ENCODE data around the gene AK5.

Gene AK5

GRCh38 chr1:77313491-77313890 lies 31.7 kb downstream of the AK5 start:
- no peaks in the 10 kb centered on the region for H3K9me3 Mint-ChIP-seq
- no peak for DNase-seq (ENCODE audit: low spot score in 2 of 2)
- H3K4me3 Mint-ChIP-seq, result no peak overlapping the region
- ATAC-seq, result no peak
- no peaks in the 10 kb centered on the region for H3K36me3 Mint-ChIP-seq
- no peaks in the 10 kb centered on the region for H3K4me1 Mint-ChIP-seq
- no peak overlapping the region for H3K27ac Mint-ChIP-seq

- no peaks in the 10 kb centered on the region for H3K36me3 Mint-ChIP-seq
- ATAC-seq, result no peak
- H3K4me1 Mint-ChIP-seq, result no peaks in the 10 kb centered on the region
- no peak overlapping the region for H3K27ac Mint-ChIP-seq
- H3K4me3 Mint-ChIP-seq, result no peak overlapping the region
- no peak for DNase-seq (ENCODE audit: low spot score in 2 of 2)
- H3K9me3 Mint-ChIP-seq, result no peaks in the 10 kb centered on the region
Measured at GRCh38 chr1:77316006-77316405, 34.2 kb downstream of the AK5 start.

- Mint-ChIP-seq H3K27ac (no peak overlapping the region), H3K4me3 (no peak overlapping the region), H3K36me3 (no peaks in the 10 kb centered on the region), H3K4me1 (no peaks in the 10 kb centered on the region), H3K9me3 (no peaks in the 10 kb centered on the region)
- DNase-seq (ENCODE audit: low spot score in 2 of 2) (no peak), ATAC-seq (no peak)
Measured at GRCh38 chr1:77316966-77317365, 35.1 kb downstream of the AK5 start.

GRCh38 chr1:77319036-77319705 lies 37.4 kb downstream of the AK5 start:
- H3K27ac Mint-ChIP-seq, result no peak overlapping the region
- H3K36me3 Mint-ChIP-seq, result no peaks in the 10 kb centered on the region
- no peaks in the 10 kb centered on the region for H3K4me1 Mint-ChIP-seq
- ATAC-seq, result no peak
- H3K9me3 Mint-ChIP-seq, result no peaks in the 10 kb centered on the region
- DNase-seq (ENCODE audit: low spot score in 2 of 2), result no peak
- H3K4me3 Mint-ChIP-seq, result no peak overlapping the region

DNA sequence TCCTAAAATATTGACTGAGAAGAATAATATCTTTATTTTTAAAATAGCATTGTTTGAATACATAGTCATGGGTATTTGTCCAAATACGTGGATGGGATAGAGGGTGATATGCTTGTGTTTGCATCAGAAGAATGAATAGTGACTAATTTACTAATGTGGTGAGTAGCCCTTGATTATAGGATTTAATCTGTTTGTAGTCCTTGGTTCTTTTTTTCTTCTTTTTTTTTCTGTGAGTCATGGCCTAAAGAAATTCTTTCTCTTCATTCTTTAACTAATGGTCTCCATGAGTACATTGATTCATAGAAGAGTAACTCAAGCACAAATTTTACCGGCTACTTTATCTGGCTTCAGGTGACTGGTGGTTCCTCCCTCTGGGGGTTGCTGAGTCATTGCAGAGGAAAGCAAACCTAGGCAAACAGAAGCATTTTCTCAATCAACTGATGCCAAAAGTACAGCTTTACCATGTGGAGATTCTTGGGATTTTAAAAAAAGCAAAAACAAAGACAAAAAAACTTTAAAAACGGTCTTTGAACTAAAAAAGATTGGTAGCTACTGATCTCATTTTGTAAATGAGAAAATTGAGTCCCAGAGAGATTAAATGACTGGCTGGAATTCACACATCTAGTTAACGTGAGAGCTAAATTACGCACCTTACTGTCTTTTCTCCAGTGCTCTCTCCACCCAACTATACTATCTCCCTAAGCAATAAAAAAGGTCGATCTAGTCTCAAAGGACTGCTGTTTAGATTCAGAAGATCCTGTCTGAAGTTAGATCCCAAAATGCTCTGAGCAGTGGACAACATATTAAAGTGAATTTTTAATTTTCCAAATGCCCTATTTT lies 40.5 kb downstream of the AK5 start:
- no peaks in the 10 kb centered on the region for H3K36me3 Mint-ChIP-seq
- H3K4me3 Mint-ChIP-seq, result no peak overlapping the region
- H3K27ac Mint-ChIP-seq, result no peak overlapping the region
- ATAC-seq (no peak), DNase-seq (ENCODE audit: low spot score in 2 of 2) (no peak)
- H3K9me3 Mint-ChIP-seq, result no peaks in the 10 kb centered on the region
- no peaks in the 10 kb centered on the region for H3K4me1 Mint-ChIP-seq

- no peaks in the 10 kb centered on the region for H3K4me1 Mint-ChIP-seq
- no peak overlapping the region for H3K27ac Mint-ChIP-seq
- no peaks in the 10 kb centered on the region for H3K36me3 Mint-ChIP-seq
Measured at GRCh38 chr1:77333501-77333900, 51.7 kb downstream of the AK5 start.

DNA sequence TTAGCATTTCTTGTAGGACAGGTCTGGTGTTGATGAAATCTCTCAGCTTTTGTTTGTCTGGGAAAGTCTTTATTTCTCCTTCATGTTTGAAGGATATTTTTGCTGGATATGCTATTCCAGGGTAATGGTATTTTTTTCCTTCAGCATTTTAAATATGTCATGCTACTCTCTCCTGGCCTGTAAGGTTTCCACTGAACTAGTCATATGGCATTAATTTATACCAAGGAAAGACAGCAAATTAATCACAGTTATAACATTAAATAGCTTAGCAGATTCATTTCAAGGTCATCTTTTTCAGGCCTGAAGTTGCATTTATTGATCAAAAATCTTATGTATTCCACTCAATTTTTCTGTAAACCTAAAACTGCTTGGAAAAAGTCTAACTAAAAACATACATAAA lies 54.9 kb downstream of the AK5 start:
- no peak overlapping the region for H3K27ac Mint-ChIP-seq
- H3K4me3 Mint-ChIP-seq, result no peak overlapping the region
- peaks cover 3% of the 10 kb centered on the region for H3K9me3 Mint-ChIP-seq
- ATAC-seq (no peak), DNase-seq (ENCODE audit: low spot score in 2 of 2) (no peak)
- no peaks in the 10 kb centered on the region for H3K4me1 Mint-ChIP-seq
- no peaks in the 10 kb centered on the region for H3K36me3 Mint-ChIP-seq

More at GRCh38 chr1:77333501-77333900, 51.7 kb downstream of the AK5 start:
- no peak overlapping the region for H3K4me3 Mint-ChIP-seq
- DNase-seq (ENCODE audit: low spot score in 2 of 2) (no peak), ATAC-seq (no peak)
- peaks cover 3% of the 10 kb centered on the region for H3K9me3 Mint-ChIP-seq

- H3K36me3 Mint-ChIP-seq, result no peaks in the 10 kb centered on the region
- ATAC-seq (no peak), DNase-seq (ENCODE audit: low spot score in 2 of 2) (no peak)
- H3K4me3 Mint-ChIP-seq, result no peak overlapping the region
- no peaks in the 10 kb centered on the region for H3K4me1 Mint-ChIP-seq
- H3K27ac Mint-ChIP-seq, result no peak overlapping the region
- H3K9me3 Mint-ChIP-seq, result peaks cover 3% of the 10 kb centered on the region
Measured at GRCh38 chr1:77339326-77339725, 57.5 kb downstream of the AK5 start.

- DNase-seq (ENCODE audit: low spot score in 2 of 2), result no peak
- no peaks in the 10 kb centered on the region for H3K4me1 Mint-ChIP-seq
- no peaks in the 10 kb centered on the region for H3K36me3 Mint-ChIP-seq
- no peaks in the 10 kb centered on the region for H3K9me3 Mint-ChIP-seq
- H3K4me3 Mint-ChIP-seq, result no peak overlapping the region
- H3K27ac Mint-ChIP-seq, result no peak overlapping the region
- ATAC-seq, result no peak
Measured at GRCh38 chr1:77341195-77341594, 59.4 kb downstream of the AK5 start.

DNA sequence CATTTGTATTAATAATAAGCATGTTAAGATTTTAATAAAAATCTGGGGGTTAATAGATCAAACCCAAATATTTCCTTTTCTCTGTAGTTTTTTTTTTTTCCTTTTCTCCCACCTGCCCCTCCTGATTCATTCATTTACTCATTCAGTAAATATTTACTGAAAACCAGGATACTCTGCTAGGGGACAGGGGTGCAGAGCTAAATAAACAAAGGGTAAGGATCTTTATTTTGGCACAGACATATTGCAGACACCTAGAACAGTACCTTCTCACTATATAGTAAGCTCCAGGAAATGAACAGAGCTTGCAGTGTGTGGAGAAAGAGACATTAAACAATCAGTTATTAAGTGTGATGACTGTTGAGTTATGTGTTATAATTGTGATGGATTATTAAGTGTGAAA lies 60.9 kb downstream of the AK5 start:
- H3K9me3 Mint-ChIP-seq, result no peaks in the 10 kb centered on the region
- H3K4me1 Mint-ChIP-seq, result no peaks in the 10 kb centered on the region
- H3K4me3 Mint-ChIP-seq, result no peak overlapping the region
- H3K27ac Mint-ChIP-seq, result no peak overlapping the region
- ATAC-seq, result no peak
- no peaks in the 10 kb centered on the region for H3K36me3 Mint-ChIP-seq
- DNase-seq (ENCODE audit: low spot score in 2 of 2), result no peak

GRCh38 chr1:77347646-77348045 lies 65.8 kb downstream of the AK5 start:
- Mint-ChIP-seq H3K27ac (no peak overlapping the region), H3K4me3 (no peak overlapping the region), H3K9me3 (no peaks in the 10 kb centered on the region), H3K36me3 (no peaks in the 10 kb centered on the region), H3K4me1 (no peaks in the 10 kb centered on the region)
- DNase-seq (ENCODE audit: low spot score in 2 of 2) (no peak), ATAC-seq (peak; percentile 55)

DNA sequence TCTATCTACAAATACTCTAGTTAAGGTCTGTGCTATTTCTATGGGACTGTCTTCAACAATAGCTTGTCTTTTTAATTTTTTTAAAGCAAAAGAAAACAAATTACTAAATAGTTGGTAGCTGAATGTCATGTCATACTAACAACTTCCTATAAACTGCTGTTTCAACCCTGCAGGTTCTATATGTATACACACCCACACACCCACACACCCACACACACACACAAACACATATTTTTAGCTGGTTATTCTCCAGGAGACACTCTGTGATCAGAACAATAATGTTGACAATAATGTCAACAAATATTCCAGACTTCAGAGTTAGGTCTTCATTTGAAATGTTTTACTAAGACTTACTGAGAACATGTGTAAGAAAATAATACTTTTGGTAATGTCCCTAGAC lies 66.7 kb downstream of the AK5 start:
- Mint-ChIP-seq H3K4me3 (no peak overlapping the region), H3K4me1 (no peaks in the 10 kb centered on the region), H3K36me3 (no peaks in the 10 kb centered on the region), H3K27ac (no peak overlapping the region), H3K9me3 (no peaks in the 10 kb centered on the region)
- no peak for ATAC-seq
- no peak for DNase-seq (ENCODE audit: low spot score in 2 of 2)

GRCh38 chr1:77349275-77349674 lies 67.5 kb downstream of the AK5 start:
- Mint-ChIP-seq H3K4me3 (no peak overlapping the region), H3K9me3 (no peaks in the 10 kb centered on the region), H3K27ac (no peak overlapping the region), H3K4me1 (no peaks in the 10 kb centered on the region), H3K36me3 (no peaks in the 10 kb centered on the region)
- no peak for DNase-seq (ENCODE audit: low spot score in 2 of 2)
- no peak for ATAC-seq

DNA sequence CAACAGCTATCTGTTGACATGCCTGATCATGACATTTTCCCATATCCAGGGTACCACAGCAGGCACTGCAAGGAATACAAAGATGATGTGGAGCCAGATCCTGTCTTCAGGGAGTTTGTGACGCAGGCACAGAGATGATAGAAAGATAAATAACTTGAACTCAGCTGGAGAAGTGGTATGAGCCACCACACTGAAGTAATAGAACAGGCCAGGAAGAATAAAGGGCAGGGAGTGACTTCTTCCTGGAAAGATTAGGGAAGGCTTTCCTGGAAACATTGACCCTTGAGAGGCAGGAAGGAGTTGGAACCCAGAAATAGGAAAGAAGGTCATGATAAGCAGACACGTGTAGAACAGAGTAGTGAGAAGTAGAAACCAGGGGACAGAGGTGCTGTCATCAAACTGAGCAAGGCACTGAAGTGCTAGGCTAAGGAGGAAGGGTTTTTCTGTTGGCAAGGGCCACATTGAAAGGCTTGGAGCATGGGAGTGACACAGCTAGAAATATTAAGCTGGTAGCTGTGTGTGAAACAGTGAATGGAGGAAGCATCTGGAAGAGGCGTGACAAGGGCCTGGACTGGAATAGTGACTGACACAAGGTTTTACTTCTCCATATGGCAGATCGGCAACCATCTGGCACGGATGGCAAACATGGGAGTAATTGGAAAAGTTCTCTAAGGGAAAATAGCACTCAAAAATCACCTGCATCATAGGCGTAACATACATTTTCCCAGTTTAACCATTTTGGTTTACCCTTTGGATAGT lies 68.4 kb downstream of the AK5 start:
- no peaks in the 10 kb centered on the region for H3K9me3 Mint-ChIP-seq
- no peaks in the 10 kb centered on the region for H3K4me1 Mint-ChIP-seq
- no peak overlapping the region for H3K4me3 Mint-ChIP-seq
- DNase-seq (ENCODE audit: low spot score in 2 of 2) (no peak), ATAC-seq (no peak)
- no peak overlapping the region for H3K27ac Mint-ChIP-seq
- H3K36me3 Mint-ChIP-seq, result no peaks in the 10 kb centered on the region

DNA sequence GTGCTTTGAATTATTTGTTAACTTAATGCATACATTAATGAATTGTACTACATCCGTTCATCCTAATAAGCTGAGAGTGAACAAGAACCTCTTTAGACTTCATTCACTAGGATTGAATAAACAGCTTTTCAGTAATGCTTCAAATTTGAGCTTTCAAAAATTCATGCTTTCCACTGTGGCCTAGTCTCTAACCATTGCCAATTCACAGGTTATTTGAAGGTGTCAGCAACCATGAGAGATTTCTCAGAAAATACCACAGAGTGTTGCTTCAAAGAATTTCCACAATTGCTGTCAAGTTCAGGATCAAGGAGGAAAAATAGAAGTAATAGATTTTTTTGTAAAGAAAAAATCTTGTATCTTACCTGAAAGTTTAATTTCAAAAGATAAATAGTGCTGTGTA lies 72.7 kb downstream of the AK5 start:
- Mint-ChIP-seq H3K36me3 (no peaks in the 10 kb centered on the region), H3K4me1 (no peaks in the 10 kb centered on the region), H3K9me3 (no peaks in the 10 kb centered on the region), H3K4me3 (no peak overlapping the region), H3K27ac (no peak overlapping the region)
- ATAC-seq (no peak), DNase-seq (ENCODE audit: low spot score in 2 of 2) (no peak)

DNA sequence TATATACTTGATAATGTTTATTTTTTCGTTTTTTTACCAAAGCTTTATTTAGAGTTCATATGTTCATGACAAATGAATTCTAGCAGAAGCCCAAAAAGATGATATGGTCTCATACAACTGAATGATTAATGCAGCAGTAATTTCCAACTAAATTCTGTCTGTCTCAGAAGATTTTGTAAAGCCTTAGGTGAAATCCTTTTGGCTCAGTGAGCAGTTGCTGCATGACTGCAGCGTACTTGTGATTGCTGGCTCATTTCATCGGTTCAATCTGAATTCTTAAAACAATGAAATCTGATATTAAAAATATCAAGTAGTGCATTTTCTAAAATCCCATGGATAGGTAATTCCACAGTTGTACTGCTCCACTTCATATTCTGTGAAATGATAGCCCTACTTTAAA lies 73.2 kb downstream of the AK5 start:
- DNase-seq (ENCODE audit: low spot score in 2 of 2) (no peak), ATAC-seq (no peak)
- Mint-ChIP-seq H3K4me1 (no peaks in the 10 kb centered on the region), H3K27ac (no peak overlapping the region), H3K4me3 (no peak overlapping the region), H3K9me3 (no peaks in the 10 kb centered on the region), H3K36me3 (no peaks in the 10 kb centered on the region)
